SU-DHL-6 (cell line): ENCODE measurements around the gene HMGCL.

Experiments used
- CTCF ChIP-seq: fragments of 200-600 bp; sonication (generic); IDR thresholded peaks from one replicate; pipeline ENCODE4 v1.5.1; 2017; ENCODE audit warnings: antibody characterized with exemption, mild to moderate bottlenecking, low read length, moderate library complexity; ENCODE audit not compliant: insufficient read depth, poor library complexity, severe bottlenecking
- EZH2phosphoT487 ChIP-seq: fragments of 200-600 bp; sonication (generic), shearing (Covaris generic); conservative IDR thresholded peaks from 2 replicates; pipeline ENCODE4 v1.6.1; 2018; ENCODE audit warnings: mild to moderate bottlenecking, antibody characterized with exemption, low read length, moderate library complexity, mixed read lengths

- TF ChIP-seq CTCF: no peak
- TF ChIP-seq EZH2phosphoT487: no peak
These were observed 32.0 kb downstream of the HMGCL start for GRCh38 chr1:23793018-23793781.
